Breast epithelium (tissue), 4 donors: ENCODE results near the gene TBC1D8. TPM values are rescaled to one million over a fixed set of nuclear protein-coding genes. Genes with fewer than 3 reads are reported as not detected.

Source experiments
- DNase-seq, 2 donors: peaks; one replicate each; pipeline ENCODE4 v3.0.0-alpha.2; 2019; ENCODE audit warnings: low spot score in 2 of 2
- H3K27ac ChIP-seq, 2 donors: fragments of 200-600 bp; sonication (generic) in 1 of 2; one replicate each; pipeline ENCODE4 v1.5.1; 2016 to 2019; ENCODE audit warnings: mild to moderate bottlenecking in 1 of 2
- H3K27me3 ChIP-seq, 2 donors: fragments of 200-600 bp; sonication (generic) in 1 of 2; one replicate each; pipeline versions ENCODE4 v1.5.1 to v1.6.0; 2017 to 2019; ENCODE audit warnings: control low read depth in 1 of 2, mild to moderate bottlenecking in 1 of 2
- H3K36me3 ChIP-seq: fragments of 200-600 bp; one replicate; pipeline ENCODE4 v1.5.1; 2019
- H3K4me1 ChIP-seq, 2 donors: fragments of 200-600 bp; sonication (generic); one replicate each; pipeline ENCODE4 v1.5.1; 2016 to 2019; ENCODE audit warnings: control low read depth in 1 of 2
- H3K4me3 ChIP-seq, 3 donors: fragments of 200-600 bp; sonication (generic); 1 replicate in 2 of 3; 2 replicates in 1 of 3; pipeline ENCODE4 v1.5.1; 2016 to 2019; ENCODE audit warnings: mild to moderate bottlenecking in 3 of 3, moderate library complexity in 2 of 3
- H3K9me3 ChIP-seq, 2 donors: fragments of 200-600 bp; sonication (generic) in 1 of 2; one replicate each; pipeline ENCODE4 v1.5.1; 2016 to 2019; ENCODE audit warnings: control low read depth in 1 of 2
- CTCF ChIP-seq, 3 donors: fragments of 450-650 bp; IDR thresholded peaks; one replicate each; pipeline ENCODE4 v1.5.1; 2016 to 2017; ENCODE audit warnings: antibody characterized with exemption in 3 of 3, mild to moderate bottlenecking in 3 of 3, moderate library complexity in 3 of 3
- POLR2A ChIP-seq: fragments of 450-650 bp; IDR thresholded peaks from one replicate; pipeline ENCODE4 v1.6.1; 2016; ENCODE audit warnings: antibody characterized with exemption, mild to moderate bottlenecking, moderate library complexity
- POLR2AphosphoS5 ChIP-seq, 3 donors: sonication (generic); formaldehyde crosslinking; IDR thresholded peaks; one replicate each; pipeline ENCODE4 v1.6.1; 2017; ENCODE audit warnings: antibody characterized with exemption in 3 of 3
- intact Hi-C: fragments of 100-400 bp; cut with DNase I; formaldehyde crosslinking; loops from one replicate; pipeline ENCODE4 v1.15.1; 2023; ENCODE audit warnings: low total_unique reads
- total RNA-seq, 3 donors: library from RNA; depleted of rRNA; stranded (reverse); fragments of >200 nt; gene quantifications; one replicate each; pipeline ENCODE4 v1.1.0, GENCODE V29; 2016

Gene TBC1D8
- total RNA-seq, 3 donors from 2014 or later: 19.5 to 92.4 (median 89.7) TPM

DNA sequence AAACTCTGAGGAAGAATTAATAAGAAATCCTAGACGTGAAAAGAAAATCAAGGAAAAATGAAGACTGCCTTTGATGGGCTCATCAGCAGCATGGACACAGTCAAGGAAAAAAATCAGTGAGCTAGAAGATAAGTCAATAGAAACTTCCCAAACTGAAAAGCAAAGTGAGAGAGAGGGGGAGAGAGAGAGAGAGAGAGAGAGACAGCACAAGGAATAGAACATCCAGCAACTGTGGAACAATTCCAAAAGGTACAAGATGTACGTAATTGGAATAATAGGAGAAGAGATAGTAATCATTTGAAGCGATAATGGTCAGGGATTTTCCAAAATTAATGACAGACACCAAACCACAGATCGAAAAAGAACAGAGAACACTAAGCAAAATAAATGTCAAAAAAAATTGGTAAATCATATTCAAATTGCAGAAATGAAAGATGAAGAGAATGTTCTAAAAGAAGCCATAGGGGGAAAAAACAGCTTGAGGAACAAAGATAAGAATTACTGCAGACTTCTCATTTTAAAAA, 54.5 kb downstream of the TBC1D8 start:
- Histone ChIP-seq H3K9me3 (peaks cover 0 to 4% of the 10 kb centered on the region in 2 donors), H3K4me1 (no peaks in the 10 kb centered on the region), H3K36me3 (no peaks in the 10 kb centered on the region), H3K4me3 (no peak overlapping the region), H3K27me3 (no peaks in the 10 kb centered on the region), H3K27ac (no peak overlapping the region)
- intact Hi-C loops: no loop called here
- DNase-seq: no peak
- no peak for TF ChIP-seq POLR2A
- TF ChIP-seq POLR2AphosphoS5 (IDR thresholded peaks at IDR 0.05): no peak
- no peak for TF ChIP-seq CTCF (IDR thresholded peaks at IDR 0.05)

DNA sequence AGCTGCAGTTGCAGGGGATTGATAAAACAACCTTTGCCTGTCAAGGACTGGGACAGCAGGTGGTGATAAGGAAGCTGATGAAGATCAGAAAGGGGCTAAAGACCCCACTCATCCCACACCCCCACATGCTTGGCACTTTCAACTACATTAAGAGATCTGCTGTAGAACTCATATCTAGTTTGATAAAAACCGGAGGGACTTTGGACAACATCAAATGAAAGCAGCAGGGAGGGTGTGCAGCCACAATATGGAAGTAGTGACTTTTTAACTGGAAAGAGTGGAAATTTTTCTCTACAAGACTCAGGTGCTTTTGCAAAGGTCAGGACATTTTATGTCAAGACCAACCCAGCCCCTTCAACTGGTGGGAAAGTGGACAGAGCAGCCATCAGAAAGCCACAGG, 56.8 kb downstream of the TBC1D8 start:
- H3K36me3 ChIP-seq: no peaks in the 10 kb centered on the region
- H3K4me1 ChIP-seq: no peaks in the 10 kb centered on the region
- intact Hi-C loops: no loop called here
- H3K9me3 ChIP-seq: peaks cover 0 to 4% of the 10 kb centered on the region in 2 donors
- no peak for TF ChIP-seq POLR2A
- TF ChIP-seq POLR2AphosphoS5 (IDR thresholded peaks at IDR 0.05): no peak
- no peak for TF ChIP-seq CTCF (IDR thresholded peaks at IDR 0.05)
- H3K4me3 ChIP-seq: no peak overlapping the region
- no peak overlapping the region for H3K27ac ChIP-seq
- H3K27me3 ChIP-seq: no peaks in the 10 kb centered on the region
- DNase-seq: no peak

GRCh38 chr2:101089942-101090799, 61.0 kb downstream of the TBC1D8 start:
- Histone ChIP-seq H3K27me3 (no peaks in the 10 kb centered on the region), H3K36me3 (no peaks in the 10 kb centered on the region), H3K9me3 (no peaks in the 10 kb centered on the region), H3K4me1 (no peaks in the 10 kb centered on the region), H3K27ac (no peak overlapping the region), H3K4me3 (no peak overlapping the region)
- intact Hi-C loops: no loop called here
- no peak for DNase-seq
- TF ChIP-seq POLR2AphosphoS5 (IDR thresholded peaks at IDR 0.05): no peak
- TF ChIP-seq POLR2A: no peak
- TF ChIP-seq CTCF (IDR thresholded peaks at IDR 0.05): no peak

DNA sequence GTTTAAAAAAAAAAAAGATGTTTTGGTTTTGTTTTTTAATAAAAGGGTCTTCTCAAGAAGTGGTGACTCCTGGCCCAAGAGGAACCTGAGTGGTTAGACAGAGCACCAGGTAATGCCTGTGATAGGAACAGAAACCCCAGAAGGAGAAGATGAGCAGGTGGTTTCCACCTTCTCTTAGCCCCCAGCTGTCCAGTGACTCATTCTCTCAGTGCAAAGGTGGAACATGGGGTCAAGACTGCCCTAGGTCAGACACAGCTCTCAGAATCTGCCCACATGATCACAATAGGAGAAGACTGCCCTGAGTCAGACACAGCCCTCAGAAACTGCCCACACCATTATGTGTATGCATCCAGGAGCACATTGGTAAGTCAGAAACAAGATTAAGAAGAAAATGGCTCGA, 61.8 kb downstream of the TBC1D8 start:
- no peak for DNase-seq
- intact Hi-C loops: no loop called here
- Histone ChIP-seq H3K4me1 (no peaks in the 10 kb centered on the region), H3K27me3 (no peaks in the 10 kb centered on the region), H3K27ac (no peak overlapping the region), H3K9me3 (no peaks in the 10 kb centered on the region), H3K4me3 (no peak overlapping the region), H3K36me3 (no peaks in the 10 kb centered on the region)
- TF ChIP-seq POLR2A (no peak), POLR2AphosphoS5 (IDR thresholded peaks at IDR 0.05) (no peak), CTCF (IDR thresholded peaks at IDR 0.05) (no peak)

- H3K27me3 ChIP-seq: no peaks in the 10 kb centered on the region
- H3K36me3 ChIP-seq: no peaks in the 10 kb centered on the region
- H3K27ac ChIP-seq: no peak overlapping the region
- no peak overlapping the region for H3K4me3 ChIP-seq
- H3K4me1 ChIP-seq: no peaks in the 10 kb centered on the region
- TF ChIP-seq POLR2AphosphoS5 (IDR thresholded peaks at IDR 0.05): no peak
- no peaks in the 10 kb centered on the region for H3K9me3 ChIP-seq
- DNase-seq: no peak
- intact Hi-C loops: no loop called here
These were observed 63.5 kb downstream of the TBC1D8 start for GRCh38 chr2:101087638-101088037.
